RWPE2 (cell line): ENCODE measurements around the gene PRSS22.

Experiments used
- ATAC-seq: fragments of 200-7000 bp; cut with Tn5 transposase; 3 replicates; pipeline ENCODE4 v1.9.1; 2021; ENCODE audit warnings: low read depth
- DNase-seq: peaks from one replicate; pipeline ENCODE4 v3.0.0-alpha.2; 2020; ENCODE audit warnings: low spot score
- H3K27ac ChIP-seq: fragments of 450-650 bp; 2 replicates; pipeline ENCODE4 v1.5.1; 2017; ENCODE audit warnings: mild to moderate bottlenecking; ENCODE audit not compliant: poor library complexity, severe bottlenecking
- H3K27me3 ChIP-seq: fragments of 250-450 bp; sonication (Bioruptor Pico); 2 replicates; pipeline ENCODE4 v1.5.1; 2021; ENCODE audit warnings: mild to moderate bottlenecking, moderate library complexity; ENCODE audit not compliant: insufficient read depth, poor library complexity, severe bottlenecking
- H3K36me3 ChIP-seq: fragments of 250-450 bp; sonication (Bioruptor Pico); 2 replicates; pipeline ENCODE4 v1.5.1; 2020; ENCODE audit warnings: low read depth, mild to moderate bottlenecking, moderate library complexity
- H3K4me1 ChIP-seq: fragments of 250-450 bp; sonication (Bioruptor Pico); 2 replicates; pipeline ENCODE4 v1.5.1; 2021; ENCODE audit warnings: mild to moderate bottlenecking, moderate library complexity; ENCODE audit not compliant: insufficient read depth, poor library complexity, severe bottlenecking
- H3K4me3 ChIP-seq: fragments of 250-450 bp; sonication (Bioruptor Pico); 2 replicates; pipeline ENCODE4 v1.5.1; 2021; ENCODE audit warnings: mild to moderate bottlenecking, moderate library complexity; ENCODE audit not compliant: severe bottlenecking
- H3K9me3 ChIP-seq: fragments of 250-450 bp; sonication (Bioruptor Pico); 2 replicates; pipeline ENCODE4 v1.5.1; 2021; ENCODE audit warnings: mild to moderate bottlenecking, moderate library complexity; ENCODE audit not compliant: severe bottlenecking
- CTCF ChIP-seq: fragments of 450-650 bp; IDR thresholded peaks from one replicate; pipeline ENCODE4 v1.5.1; 2017; ENCODE audit warnings: mild to moderate bottlenecking, moderate library complexity; ENCODE audit not compliant: poor library complexity, severe bottlenecking

Gene PRSS22

GRCh38 chr16:2822158-2822495 is 35.8 kb downstream of the PRSS22 start:
- no peak for DNase-seq
- no peak for ATAC-seq
- TF ChIP-seq CTCF, result no peak
- no peaks in the 10 kb centered on the region for H3K27me3 ChIP-seq
- H3K4me3 ChIP-seq, result no peak overlapping the region
- no peaks in the 10 kb centered on the region for H3K36me3 ChIP-seq
- H3K9me3 ChIP-seq, result no peaks in the 10 kb centered on the region
- H3K4me1 ChIP-seq, result no peaks in the 10 kb centered on the region
- no peak overlapping the region for H3K27ac ChIP-seq

GRCh38 chr16:2821487-2822157 is 36.3 kb downstream of the PRSS22 start:
- Histone ChIP-seq H3K4me1 (no peaks in the 10 kb centered on the region), H3K4me3 (no peak overlapping the region), H3K27me3 (no peaks in the 10 kb centered on the region), H3K36me3 (no peaks in the 10 kb centered on the region), H3K27ac (no peak overlapping the region), H3K9me3 (no peaks in the 10 kb centered on the region)
- ATAC-seq (no peak), DNase-seq (no peak)
- no peak for TF ChIP-seq CTCF

GRCh38 chr16:2820836-2821486 is 37.0 kb downstream of the PRSS22 start:
- no peak overlapping the region for H3K4me3 ChIP-seq
- no peaks in the 10 kb centered on the region for H3K9me3 ChIP-seq
- no peaks in the 10 kb centered on the region for H3K27me3 ChIP-seq
- H3K36me3 ChIP-seq, result no peaks in the 10 kb centered on the region
- no peak overlapping the region for H3K27ac ChIP-seq
- TF ChIP-seq CTCF, result no peak
- ATAC-seq (no peak), DNase-seq (no peak)
- H3K4me1 ChIP-seq, result no peaks in the 10 kb centered on the region

GRCh38 chr16:2819939-2820835 is 37.8 kb downstream of the PRSS22 start:
- Histone ChIP-seq H3K4me1 (no peaks in the 10 kb centered on the region), H3K4me3 (no peak overlapping the region), H3K9me3 (no peaks in the 10 kb centered on the region), H3K36me3 (no peaks in the 10 kb centered on the region), H3K27me3 (no peaks in the 10 kb centered on the region), H3K27ac (no peak overlapping the region)
- TF ChIP-seq CTCF, result no peak
- DNase-seq, result peak; percentile 38
- ATAC-seq, result no peak
